Epidermal melanocyte (primary cell): ENCODE data around the gene LANCL1.
"Not testable (repeated sequence)": the region's sequence is repeated elsewhere in the genome, so short reads cannot be mapped to it uniquely, and the experiment has no call there.

Source experiments
- DNase-seq: peaks from one replicate; pipeline ENCODE4 v3.0.0; 2011; ENCODE audit warnings: low spot score; ENCODE audit not compliant: insufficient read length

The LANCL1 gene

DNA sequence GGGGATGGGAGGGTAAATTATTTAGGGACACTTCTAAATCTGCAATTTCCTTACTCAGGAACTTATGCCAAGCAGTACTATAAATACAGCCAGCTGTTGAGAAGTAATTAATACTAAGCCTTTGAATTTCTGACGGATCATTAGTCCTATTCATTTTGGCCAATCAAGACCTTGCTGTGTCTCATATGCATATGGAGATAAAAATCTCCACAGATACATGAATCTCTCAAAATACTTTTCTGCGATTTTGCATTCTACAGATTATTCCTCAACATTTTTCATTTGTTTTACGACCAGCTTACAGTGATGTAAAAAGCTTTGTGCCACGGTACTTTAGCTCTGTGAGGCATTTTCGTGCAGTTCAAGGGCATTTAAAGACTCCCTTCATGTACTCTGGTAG lies 16.7 kb downstream of the LANCL1 start:
- DNase-seq: no peak

DNA sequence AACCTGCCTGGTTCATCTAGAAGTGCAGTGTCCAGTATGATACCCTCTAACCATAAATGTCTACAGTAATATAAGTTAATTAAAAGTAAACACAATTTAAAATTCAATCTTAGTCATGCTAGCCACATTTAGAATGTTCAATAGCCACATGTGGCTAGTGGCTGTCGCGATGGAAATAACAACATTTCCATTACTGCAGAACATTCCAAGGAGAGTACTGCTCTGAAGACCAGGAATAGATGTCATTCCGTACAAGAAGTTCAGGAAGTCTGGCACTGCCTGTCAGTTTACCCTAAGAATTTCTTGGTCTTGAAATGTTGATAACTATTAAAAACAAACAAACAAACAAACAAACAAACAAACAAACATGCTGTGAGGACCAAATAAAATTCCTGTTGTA lies 17.2 kb downstream of the LANCL1 start:
- no peak for DNase-seq

DNA sequence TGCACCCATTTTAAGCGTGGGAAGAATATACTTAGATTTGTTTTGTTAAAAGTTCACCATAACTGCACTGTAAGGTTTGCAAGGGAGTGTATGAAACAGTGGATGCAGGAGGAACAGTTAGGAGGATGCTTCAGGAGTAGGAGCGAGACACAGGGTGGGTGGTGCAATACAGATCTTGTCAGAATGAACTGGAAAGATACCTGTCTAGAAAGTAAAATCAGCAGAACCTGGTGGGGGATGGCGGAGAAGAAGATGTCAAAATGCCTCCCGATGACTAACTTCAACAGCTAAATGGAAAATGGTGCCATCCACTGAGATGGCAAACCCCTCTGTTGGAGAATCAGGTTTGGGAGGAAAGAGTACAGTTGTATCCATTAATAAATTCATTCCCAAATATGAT lies 18.2 kb downstream of the LANCL1 start:
- DNase-seq: no peak

GRCh38 chr2:210456571-210456970 lies 20.0 kb downstream of the LANCL1 start:
- no peak for DNase-seq

GRCh38 chr2:210454336-210454735 lies 22.2 kb downstream of the LANCL1 start:
- DNase-seq: no peak

DNA sequence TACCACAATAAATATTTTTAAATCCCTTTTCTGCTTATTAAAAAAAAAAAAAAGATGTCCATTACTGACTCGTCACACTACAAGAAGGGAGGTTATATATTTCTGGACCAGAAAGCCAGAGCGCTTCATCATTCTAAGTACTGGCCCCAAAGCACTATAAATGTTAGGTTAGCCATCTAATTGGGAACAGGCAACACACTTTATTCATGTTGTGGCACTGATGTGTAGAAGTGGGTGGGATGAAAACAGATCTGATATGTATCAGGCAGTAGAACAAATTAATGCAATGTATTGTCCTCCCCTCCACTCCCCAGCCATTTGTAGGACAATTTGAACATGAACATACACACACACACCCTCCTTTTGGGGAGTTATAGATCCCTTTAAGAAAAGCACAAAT lies 24.4 kb downstream of the LANCL1 start:
- DNase-seq: no peak

- not testable (repeated sequence) for DNase-seq
These were observed 25.6 kb downstream of the LANCL1 start for GRCh38 chr2:210450942-210451341.

DNA sequence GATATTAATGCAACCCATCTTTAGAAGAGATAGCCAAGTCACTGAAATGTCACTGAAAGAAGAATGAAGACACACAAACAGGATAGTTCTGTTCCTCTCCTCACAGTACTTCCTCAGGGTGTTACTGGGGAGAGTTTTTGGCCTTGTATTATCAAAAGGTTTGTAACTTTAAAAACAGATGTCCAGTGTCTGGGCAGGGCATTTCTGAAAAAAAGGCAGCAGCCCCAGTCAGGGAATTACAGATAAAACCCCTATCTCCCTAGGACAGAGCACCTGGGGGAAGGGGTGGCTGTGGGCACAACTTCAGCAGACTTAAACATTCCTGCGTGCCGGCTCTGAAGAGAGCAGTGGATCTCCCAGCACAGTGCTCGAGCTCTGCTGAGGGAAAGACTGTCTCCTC lies 30.8 kb downstream of the LANCL1 start:
- no peak for DNase-seq

DNA sequence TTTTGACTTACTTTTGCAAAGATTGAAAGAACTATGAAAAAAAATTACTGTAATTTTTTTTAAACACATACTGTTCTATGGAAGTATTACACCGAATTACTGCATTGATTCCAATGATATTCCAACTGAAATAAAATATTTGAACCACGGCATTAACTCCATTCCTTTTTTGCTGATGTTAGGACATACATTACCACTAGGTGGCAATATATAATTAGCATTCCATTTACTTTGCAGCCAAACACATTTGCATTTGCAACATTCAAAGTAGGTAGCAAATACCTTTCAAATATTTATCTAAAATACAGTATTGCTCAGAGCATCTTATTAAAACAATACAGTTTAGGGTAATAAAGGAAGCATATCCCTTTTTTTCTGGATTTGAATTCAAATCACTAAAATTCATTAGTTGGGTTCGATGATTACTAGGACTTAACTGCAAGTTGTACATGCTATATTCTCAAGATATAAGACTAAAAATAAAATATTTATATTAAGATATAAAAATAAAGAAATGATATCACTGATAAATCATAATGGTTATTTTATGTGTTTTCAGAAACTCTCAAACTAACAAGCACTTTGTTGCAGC lies 31.3 kb downstream of the LANCL1 start:
- DNase-seq: no peak

DNA sequence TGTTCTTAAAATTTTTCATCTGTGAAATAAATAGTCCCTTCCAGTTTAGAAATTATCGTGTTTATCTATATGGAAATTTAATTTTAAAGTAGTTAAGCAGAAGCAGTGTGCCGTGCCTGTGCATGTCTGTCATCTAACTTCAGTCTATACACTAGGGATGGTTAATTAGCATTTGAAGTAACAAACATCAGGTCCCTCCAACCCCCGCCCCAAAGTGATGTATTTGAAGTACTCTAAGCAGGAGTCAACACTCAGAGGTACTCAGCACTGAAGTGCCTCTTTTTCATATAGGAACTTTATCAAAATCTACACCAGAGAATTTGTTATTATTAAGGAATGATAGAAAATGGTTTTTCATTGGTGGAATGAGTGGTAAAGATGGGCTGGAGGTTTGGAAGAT lies 33.0 kb downstream of the LANCL1 start:
- no peak for DNase-seq

DNA sequence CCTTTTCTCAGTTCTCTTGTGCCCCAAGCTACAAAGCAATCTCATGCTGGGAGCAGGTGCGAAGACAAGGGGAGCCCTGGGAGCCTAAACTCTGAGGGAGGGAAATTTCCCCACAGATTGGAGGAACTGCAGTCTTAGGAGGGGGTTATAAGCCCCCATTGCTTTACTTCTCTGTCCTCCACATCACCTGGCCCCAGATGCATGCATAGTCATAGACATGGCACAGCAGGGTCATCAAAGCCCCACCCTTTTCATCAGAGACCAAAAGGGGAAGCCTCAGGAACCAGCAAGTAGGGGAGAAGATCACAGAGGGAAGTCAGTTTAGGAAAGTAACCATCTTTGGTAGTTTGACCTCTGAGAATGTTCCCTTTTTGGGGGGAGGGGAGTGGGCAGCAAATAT lies 33.7 kb downstream of the LANCL1 start:
- no peak for DNase-seq

DNA sequence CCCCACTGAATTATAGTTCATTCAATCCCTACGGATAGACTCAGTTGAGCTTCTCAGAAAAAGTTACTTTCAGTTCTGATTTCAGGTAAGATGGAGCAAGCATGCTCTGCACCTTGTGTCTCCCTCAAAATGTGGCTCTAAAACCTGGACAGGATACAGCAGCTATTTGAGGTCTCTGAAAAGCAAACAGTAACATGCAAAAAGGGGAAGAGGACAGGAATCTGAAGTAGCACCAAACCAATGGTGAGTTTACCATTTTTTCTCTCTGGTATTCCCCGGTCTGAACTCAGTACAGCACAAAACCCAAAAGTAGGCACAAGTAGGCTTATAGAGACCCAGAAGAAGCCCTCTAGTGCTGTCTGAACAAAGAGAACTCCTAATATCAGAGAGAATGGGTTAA lies 34.1 kb downstream of the LANCL1 start:
- no peak for DNase-seq

DNA sequence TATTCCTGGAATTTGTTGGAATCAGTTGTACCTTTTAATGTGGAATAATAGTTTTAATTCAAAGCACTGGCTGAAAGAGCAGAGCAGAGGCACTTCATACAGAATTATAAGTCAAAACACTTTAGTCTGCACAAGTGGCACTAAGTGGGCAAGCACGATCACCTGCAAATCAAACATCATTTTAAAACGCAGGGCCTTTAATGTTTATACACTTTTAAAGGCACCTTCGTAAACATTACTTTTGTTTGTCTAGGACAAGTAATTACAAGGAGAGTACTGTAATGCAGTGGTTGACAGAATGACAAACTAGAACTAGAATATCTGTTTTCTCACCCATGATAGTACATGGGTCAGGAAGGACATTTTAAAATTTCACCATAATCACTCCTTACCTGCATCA lies 36.4 kb downstream of the LANCL1 start:
- DNase-seq: no peak

DNA sequence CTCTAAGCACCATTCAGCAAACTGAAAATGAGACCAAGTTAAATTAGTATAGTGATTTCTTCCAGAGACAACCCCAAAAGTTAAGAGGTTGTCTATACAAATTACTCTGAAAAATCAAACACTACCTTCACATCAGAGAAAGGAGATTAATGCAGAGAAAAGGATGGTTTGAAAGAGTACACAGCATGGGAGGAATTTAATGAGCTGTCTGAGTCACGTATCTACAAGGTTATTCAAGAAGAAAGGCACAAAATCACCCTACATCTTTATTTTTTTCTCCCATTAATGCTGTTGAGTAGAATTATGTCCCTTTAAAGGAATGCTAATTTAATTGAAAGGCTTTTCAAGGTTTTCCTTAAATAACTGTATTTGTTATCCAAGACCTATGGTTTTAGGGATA lies 41.1 kb downstream of the LANCL1 start:
- no peak for DNase-seq

- DNase-seq: no peak
These were observed 43.9 kb downstream of the LANCL1 start for GRCh38 chr2:210432633-210433032.

- no peak for DNase-seq
These were observed 47.0 kb downstream of the LANCL1 start for GRCh38 chr2:210429403-210430137.

- no peak for DNase-seq
These were observed 48.0 kb downstream of the LANCL1 start for GRCh38 chr2:210428393-210429179.

DNA sequence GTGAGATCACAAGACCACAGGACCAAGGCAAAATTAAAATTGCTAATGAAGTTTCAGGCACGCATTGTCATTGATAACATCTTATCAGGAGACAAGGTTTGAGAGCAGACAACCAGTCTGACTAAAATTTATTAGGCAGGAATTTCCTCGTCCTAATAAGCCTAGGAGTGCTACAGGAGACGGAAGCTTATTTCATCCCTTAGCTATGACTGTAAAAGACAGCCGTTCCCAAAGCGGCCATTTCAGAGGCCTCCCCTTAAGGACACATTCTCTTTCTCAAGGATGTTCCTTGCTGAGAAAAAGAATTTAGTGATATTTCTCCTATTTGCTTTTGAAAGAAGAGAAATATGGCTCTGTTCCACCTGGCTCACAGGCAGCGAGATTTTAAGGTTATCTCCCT lies 49.2 kb downstream of the LANCL1 start:
- not testable (repeated sequence) for DNase-seq

- DNase-seq: no peak
These were observed 54.2 kb downstream of the LANCL1 start for GRCh38 chr2:210422366-210422765.

DNA sequence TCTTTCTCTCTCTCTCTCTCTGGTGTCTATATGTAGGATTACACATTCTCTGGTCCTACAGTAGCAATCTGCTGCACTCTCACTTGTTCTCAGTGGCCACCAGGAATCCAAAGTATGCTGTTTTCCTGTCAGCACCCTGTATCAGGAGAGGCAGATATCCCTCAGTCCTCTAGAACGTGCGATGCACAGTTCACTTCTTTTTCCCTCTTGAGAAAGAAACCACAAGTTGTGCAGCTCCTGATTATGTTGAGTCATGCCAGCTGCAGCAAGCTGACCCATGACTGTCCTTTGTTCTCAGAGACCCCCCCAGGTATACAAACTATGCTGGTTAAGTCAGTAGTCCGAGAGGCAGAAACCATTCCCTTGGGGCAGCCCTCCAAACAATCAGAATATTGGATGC lies 54.6 kb downstream of the LANCL1 start:
- no peak for DNase-seq

DNA sequence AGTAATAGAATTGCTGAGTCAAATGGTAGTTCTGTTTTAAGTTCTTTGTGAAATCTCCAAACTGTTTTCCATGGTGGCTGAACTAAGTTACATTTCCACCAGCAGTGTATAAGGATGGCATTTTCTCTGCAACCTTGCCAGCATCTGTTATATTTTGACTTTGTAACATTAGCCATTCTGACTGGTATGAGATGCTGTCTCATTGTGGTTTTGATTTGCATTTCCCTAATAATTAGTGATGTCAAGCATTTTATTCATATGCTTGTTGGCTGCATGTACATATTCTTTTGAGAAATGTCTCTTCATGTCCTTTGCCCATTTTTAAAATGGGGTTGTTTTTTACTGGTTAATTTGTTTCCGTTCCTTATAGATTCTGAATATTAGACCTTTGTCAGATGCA lies 63.9 kb downstream of the LANCL1 start:
- DNase-seq: no peak

DNA sequence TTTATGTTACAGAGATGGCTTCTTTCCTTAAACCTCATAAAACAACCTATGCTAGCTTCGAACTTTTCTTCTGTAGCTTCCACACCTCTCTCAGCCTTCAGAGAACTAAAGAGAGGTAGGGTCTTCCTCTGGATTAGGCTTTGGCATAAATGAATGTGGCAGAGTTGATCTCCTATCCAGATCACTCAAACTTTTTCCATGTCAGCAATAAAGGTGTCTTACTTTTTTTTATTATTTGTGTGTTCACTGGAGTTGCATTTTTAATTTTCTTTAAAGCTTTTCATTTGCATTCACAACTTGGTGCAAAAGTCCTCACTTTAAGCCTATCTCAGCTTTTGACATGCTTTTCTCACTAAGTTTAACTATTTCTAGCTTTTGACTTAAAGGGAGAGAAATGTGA lies 66.0 kb downstream of the LANCL1 start:
- DNase-seq: no peak
